GM18868 (cell line): ENCODE measurements around the gene CLCA1.

ENCODE experiments used
- ATAC-seq: cut with Tn5 transposase; IDR thresholded peaks from one replicate; pipeline ENCODE4 v1.9.1; 2021; ENCODE audit warnings: mild to moderate bottlenecking, moderate library complexity; ENCODE audit not compliant: unreplicated experiment

CLCA1 gene, protein sequence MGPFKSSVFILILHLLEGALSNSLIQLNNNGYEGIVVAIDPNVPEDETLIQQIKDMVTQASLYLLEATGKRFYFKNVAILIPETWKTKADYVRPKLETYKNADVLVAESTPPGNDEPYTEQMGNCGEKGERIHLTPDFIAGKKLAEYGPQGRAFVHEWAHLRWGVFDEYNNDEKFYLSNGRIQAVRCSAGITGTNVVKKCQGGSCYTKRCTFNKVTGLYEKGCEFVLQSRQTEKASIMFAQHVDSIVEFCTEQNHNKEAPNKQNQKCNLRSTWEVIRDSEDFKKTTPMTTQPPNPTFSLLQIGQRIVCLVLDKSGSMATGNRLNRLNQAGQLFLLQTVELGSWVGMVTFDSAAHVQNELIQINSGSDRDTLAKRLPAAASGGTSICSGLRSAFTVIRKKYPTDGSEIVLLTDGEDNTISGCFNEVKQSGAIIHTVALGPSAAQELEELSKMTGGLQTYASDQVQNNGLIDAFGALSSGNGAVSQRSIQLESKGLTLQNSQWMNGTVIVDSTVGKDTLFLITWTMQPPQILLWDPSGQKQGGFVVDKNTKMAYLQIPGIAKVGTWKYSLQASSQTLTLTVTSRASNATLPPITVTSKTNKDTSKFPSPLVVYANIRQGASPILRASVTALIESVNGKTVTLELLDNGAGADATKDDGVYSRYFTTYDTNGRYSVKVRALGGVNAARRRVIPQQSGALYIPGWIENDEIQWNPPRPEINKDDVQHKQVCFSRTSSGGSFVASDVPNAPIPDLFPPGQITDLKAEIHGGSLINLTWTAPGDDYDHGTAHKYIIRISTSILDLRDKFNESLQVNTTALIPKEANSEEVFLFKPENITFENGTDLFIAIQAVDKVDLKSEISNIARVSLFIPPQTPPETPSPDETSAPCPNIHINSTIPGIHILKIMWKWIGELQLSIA

DNA sequence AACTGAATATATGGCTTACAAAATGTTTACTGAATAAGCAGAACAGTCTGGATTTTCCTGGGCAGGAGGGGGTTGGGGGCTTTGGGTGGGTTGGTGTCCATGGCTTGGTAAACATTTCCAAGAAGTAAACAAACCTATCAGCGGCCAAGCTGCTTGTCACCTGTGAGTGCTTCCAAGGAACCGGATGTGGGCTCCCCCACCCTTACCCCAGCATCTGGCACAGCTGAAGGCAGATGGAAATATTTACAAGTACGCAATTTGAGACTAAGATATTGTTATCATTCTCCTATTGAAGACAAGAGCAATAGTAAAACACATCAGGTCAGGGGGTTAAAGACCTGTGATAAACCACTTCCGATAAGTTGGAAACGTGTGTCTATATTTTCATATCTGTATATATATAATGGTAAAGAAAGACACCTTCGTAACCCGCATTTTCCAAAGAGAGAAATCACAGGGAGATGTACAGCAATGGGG, at the start of gene CLCA1:
Gene CLCA1 (plus strand): TSS at position 427 of the 477 bp plus-strand sequence. CDS start 45 bp downstream, at position 472.
- ATAC-seq = no peak

DNA sequence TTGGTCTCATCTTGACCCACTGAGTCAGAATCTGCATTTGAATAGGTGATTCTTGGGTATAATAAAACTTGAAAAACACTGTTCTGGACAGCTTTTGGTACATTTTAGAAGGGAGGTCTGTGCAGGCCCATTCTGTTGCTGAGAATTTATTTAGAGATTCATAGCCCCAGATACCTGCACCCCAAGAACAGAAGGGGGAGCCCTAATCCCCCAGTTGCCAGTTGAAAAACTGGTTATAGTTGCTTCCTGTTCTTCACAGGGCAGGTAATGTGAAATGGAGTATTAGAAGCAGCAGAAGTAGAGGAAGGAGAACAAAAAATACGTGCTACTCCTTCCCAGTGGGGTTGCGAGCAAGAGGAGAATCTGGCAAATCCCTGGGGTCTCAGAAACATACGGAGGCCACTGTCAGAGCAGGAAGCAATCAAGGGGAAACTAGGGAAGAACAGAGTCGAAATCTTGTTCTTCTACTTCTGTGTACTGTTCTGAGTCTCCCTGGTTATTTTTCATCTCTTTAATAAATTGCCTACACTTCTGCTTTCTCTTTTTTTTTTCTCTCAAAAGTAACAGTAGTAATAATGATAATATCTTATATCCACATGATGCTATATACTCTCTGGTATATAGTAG, 49.3 kb upstream of the CLCA1 start:
- ATAC-seq = peak; percentile 98

DNA sequence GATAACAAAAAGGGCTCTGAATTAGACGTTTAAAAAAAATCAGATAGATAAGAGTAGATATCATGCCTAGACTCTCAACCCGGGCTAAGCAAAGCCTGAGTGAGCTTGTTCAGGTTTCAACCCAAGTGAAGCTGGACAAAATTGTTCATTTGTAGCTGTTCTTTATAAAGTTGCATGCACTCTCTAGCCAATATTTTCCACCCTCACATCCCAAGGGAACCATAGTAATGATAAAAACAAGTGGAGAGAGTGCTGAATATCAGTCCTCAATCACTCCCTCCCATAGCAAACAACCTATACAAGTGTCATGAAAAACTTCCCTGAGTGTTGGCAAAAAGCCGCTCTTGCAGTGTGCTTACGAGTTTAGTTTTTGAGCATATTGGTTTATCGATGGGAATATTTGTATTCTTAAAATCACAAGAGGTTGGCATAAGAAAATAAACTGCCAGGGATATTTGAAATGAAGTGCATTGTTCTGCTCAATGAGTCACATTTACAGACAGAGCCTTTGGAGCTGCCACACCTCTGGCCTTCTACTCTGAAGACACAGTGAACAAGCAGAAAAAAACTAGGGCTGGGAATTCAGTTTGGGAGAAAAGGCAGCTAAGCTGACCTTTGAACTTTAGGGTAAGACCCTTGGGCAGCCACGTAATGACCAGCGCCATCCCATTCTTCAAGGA, 47.0 kb upstream of the CLCA1 start:
- no peak for ATAC-seq

DNA sequence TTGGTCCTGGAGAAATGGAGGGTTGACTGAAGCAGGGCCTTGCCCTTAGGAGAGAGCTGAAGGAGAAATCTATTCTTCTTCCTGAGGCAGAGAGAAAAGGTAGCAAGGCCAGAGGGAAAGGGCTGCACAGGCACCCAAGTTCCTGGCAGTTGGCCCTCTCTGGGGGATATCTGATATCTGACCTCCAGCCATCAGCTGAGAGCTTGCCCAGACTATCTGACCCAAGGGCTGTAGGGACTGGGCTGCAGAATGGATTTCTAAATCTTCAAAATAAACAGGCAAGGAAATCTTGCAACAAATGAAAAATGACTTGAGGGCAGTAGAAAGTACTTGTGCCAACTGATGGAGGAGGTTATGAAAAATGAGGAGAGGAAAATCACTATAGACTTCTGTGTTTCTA, 45.3 kb upstream of the CLCA1 start:
- no peak for ATAC-seq

DNA sequence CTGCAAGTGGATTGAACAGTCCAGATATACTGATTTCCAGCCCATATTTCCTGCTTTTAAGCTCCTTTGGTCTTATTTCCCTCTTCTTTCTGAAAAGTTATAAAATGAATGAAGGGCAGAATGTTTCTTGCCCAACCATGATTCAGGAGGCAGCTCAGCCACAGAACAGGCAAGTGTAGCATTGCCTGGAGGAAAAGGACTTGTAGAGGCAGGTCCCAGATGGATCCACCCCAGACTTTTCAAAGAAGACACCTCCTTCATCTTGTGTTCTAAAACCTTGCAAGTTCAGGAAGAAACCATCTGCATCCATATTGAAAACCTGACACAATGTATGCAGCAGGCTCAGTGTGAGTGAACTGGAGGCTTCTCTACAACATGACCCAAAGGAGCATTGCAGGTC, 44.9 kb upstream of the CLCA1 start, which contains the start of gene CLCA2:
Gene CLCA2 (plus strand): TSS at position 299 of the 400 bp plus-strand sequence. CDS start 77 bp downstream, at position 376.
- no peak for ATAC-seq

DNA sequence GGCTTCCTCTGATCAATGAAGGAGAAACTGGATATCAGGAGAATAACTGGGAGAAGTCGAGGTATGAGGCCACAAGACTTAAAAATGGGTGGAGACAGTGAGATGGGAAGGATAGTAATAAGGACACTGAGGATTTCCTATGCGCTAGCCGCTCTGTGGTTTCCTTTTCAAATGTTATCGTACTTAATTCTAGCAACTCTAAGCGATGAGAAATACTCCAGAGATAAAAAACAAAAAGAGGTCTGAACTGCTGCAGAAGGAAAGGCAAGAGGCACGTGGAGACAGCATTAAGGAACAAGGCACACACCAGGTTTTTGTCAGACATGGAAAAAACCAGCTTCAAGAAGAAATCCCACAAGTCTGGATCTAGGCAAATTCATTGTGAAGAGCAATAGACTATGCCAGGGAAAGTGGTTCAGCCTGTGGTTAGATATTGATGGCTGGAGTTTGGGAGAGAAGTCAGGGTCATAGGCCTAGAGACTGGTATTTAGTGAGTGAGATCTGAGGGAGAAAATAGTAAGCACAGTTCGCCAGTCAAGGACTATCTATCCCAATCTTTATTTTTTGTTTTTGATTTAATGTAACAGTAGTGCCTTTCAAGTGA, 39.5 kb upstream of the CLCA1 start:
- ATAC-seq = no peak

DNA sequence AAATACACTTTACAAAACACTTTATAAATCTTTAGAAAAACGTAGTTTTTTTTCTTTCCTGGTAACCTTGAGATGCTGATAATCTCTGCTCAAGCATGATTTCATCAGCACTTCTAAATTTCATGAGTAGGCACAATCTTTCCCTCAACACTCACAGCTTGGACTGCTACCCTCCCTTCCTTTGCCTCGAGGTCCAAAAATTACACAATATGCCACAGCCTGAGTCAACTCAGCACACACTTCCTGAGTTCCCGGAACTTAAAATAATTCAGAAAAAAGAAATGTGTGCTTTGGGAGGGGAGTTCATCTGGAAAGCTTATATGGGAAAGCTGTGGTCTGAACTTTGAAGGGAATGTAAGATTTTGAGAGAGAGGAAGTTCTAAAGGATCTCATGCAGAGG, 38.9 kb upstream of the CLCA1 start:
- ATAC-seq = no peak

DNA sequence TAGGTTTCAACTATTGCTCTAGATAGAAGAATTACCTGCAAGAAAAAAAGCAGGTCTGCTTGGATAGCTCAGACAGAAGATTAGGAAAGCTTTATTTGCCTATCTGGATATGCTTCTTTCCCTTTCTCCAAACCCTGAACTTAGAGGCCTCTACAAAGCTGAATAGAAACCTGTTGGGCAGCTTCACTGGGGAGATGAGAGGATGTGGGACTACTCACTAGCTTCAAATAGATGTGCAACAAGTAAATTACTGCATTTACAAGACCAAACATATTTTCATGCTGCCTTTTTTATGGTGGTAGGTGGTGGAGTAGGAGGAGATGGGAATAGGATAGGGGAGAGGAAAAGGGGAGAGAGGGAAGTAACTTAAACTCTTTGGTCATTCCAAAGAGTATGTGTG, 38.4 kb upstream of the CLCA1 start:
- ATAC-seq = no peak

DNA sequence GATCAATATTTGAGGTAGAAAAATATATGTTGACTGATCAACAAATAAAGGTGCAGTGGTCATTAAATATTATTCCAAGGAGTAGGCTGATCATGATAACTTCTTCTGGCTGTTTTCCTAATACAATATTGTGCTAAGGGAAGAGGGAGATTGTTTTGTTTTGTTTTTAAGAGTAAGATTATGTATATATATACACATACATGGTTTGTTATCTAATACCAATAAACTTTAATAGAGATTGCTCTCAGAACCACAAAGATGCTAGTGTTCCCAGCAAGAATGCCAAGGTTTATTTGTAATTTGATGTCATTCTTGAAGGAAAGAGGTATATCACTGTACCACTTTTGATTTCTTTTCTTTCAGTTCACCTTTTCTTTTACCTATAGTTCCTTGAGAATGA, 34.7 kb upstream of the CLCA1 start:
- no peak for ATAC-seq

DNA sequence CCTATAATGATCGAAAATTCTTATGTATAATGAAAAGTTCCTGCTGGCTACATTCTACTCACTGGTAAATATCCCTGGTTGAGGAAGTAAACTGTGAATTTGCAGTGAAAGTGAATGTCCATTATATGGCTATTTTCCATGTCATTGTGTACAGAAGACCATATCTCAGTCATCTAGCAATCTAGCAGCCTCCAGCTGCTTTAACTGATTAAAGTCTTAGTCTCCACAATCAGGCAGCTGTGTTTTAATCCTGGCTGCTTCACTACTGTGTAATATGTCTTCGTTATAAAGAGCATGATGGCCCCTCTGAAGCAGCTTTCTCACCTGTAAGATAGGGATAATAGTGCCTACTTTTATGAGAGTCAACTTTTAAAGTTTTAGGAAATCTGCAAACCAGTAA, 33.4 kb upstream of the CLCA1 start:
- ATAC-seq = no peak

DNA sequence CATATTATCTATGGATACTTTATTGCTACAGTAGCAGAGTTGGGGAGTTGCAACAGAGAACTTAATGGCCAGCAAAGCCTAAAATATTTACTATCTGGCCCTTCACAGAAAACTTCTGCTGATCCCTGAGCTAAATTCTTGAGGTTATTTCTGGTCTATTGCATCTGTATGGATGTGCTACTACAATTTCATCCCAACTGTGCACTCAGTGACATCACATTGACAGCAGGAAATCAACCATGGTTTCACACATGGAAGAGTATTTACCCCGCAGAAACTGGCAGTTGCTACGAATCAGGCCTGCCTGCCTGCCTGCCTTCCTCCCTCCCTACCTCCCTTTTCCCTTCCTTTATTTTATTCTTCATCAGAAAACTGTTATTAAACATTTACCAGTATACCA, 32.7 kb upstream of the CLCA1 start:
- no peak for ATAC-seq

DNA sequence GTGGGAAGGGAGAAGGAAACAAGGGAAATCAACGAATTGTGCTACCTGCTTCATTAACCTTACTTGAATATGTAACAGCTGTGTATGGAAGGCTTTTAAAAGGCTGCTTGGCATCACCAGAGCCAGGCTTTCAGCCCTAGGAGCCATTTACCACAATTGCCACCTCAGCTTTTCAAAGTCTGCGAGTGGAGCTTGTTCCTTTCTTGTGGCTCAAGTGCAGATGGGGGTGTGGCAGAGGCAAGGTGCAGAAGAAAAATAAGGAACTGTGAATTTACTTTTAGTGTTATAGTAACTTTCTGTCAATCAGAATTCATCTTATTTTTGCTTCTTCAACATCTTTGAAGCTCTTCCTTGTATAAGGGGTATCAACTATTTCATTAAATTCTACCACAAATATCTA, 27.1 kb upstream of the CLCA1 start:
- ATAC-seq = no peak

DNA sequence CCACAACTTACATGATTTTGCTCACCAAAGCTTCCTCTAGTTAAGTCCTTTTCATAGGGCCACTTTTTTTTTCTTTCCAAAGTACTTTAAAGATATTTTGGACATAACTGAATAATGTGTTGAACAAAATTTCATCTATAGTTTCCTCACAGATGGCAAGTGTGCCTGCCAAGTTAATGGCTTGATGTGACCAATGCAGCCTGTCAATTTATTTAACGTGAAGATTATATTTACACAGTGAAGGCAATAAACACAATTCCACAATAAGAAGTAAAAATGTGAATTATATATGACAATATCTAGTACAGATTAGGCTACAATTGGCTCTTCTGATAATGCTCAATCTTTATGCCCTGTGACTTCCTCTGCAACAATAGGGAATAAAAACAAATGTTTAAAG, 26.7 kb upstream of the CLCA1 start:
- no peak for ATAC-seq

DNA sequence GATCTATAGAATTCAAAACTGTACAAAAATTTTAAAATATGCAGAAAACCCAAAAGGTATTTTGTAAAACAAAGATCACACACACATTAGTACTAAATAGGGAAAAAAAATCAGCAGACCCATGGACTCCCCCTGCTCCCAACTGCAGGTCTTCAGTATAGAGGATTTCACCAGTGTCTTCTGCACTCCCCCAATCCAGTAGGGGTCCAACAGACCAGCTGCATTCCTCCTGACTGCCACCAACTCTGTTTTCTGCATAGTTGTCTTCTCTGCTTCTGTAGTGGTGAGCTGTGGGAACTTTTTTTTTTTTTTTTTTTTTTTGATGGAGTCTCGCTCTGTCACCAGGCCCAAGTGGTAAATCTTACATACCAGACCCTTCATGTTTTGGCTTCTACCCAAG, 22.8 kb upstream of the CLCA1 start:
- ATAC-seq = no peak

DNA sequence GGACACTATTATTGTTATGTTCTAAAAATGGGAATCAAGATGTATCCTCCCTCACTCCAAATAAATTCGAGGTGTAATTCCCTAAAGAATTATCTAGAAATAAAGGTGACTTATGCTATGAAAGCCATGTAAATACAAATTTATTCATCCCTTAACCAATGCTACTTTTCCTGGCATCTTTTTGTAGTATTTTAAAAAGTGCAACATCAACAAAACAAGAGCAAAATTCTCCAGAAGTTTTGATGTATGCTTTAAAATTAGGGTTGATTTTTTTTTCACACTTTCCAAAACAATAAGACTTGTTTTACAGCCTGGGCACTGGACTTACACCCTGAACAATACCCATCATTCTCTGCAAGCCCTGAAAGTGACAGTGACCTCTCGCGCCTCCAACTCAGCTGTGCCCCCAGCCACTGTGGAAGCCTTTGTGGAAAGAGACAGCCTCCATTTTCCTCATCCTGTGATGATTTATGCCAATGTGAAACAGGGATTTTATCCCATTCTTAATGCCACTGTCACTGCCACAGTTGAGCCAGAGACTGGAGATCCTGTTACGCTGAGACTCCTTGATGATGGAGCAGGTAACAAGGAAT, 21.4 kb upstream of the CLCA1 start:
- ATAC-seq = no peak

DNA sequence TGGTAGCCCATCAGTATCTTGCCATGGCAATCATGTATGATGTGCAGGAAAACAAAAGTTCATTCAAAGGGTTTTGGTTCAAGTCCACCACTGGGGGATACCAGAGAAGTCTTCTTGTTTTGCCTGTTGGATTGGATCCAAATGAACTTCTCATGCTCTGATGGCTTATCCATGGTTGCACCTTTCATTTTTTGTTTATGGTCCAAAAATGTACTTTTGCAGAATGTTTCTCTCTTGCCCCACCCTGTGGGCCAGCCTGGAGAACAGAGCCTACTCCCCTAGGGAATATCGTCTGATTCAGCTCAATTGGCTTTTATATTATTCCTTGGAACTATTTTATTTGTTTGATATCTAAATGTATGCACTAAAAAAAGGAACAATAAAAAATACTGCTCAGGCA, 20.1 kb upstream of the CLCA1 start:
- ATAC-seq = no peak

DNA sequence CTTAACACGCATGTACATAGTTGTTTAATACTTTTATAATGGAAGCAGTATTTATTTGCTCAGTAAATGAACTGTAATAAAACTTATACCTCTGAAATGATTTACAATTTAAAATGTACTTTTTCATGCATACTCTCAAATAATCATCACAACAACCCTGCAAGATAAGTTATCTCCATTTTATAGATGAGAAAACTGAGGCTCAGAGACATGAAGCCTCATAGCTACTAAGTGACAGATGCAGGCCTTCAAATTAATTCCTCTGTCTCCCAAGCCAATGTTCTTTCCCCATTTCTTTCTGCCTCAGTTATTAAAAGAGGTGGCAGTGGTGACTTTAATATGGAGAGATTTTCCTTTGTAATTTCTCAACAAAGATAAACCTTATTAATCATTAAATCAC, 19.6 kb upstream of the CLCA1 start:
- ATAC-seq = no peak

DNA sequence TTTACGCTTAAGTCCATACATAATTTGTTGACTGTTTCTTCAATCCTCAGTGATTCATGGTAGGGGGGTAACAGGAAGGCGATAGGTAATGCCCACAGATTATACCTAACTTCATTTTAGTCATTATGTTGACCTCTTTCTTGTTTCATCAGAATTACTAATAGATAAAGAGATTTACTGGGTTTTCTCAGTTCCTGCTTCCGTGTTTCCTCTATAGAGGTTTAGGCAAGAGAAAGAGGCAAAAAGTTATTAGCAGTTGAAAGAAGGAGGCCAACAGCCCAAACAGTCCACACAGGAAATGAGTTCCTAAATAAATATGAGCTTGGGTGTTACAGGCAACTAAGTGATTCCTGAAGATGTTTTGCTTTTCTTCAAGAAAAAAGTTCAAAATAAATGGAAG, 17.9 kb upstream of the CLCA1 start:
- peak; percentile 47 for ATAC-seq

DNA sequence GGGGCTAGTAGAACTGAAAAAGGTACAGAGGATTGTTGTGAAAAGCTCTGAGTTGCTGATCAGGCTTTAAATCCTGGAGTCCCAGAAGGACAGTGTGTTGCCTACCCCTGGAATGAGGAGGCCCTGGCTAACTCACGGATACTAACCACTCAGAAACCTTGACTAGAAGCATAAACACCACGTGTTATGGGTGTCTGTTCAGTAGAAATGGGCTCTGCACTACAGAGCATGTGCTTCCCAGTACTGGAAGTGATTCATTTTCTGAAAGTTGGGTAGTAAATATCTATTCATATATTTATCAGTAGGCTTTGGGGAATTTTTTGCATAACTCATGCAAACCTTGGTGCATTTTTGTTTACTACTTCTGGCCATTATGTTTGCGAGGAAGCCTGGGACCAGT, 15.1 kb upstream of the CLCA1 start:
- ATAC-seq = peak; percentile 72

DNA sequence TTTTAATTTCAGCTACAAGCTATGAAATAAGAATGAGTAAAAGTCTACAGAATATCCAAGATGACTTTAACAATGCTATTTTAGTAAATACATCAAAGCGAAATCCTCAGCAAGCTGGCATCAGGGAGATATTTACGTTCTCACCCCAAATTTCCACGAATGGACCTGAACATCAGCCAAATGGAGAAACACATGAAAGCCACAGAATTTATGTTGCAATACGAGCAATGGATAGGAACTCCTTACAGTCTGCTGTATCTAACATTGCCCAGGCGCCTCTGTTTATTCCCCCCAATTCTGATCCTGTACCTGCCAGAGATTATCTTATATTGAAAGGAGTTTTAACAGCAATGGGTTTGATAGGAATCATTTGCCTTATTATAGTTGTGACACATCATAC, 13.7 kb upstream of the CLCA1 start:
- no peak for ATAC-seq
